ENCODE data around the gene HAUS1. TPM values are rescaled to one million over a fixed set of nuclear protein-coding genes. Genes with fewer than 3 reads are reported as not detected.

Gene HAUS1
- polyA plus RNA-seq, 3 donors, result 12.1 to 50.4 (median 34.6) TPM

GRCh38 chr18:46171331-46171730 lies 67.1 kb downstream of the HAUS1 start:
- Mint-ChIP-seq H3K36me3 (no peaks in the 10 kb centered on the region), H3K4me3 (no peak overlapping the region), H3K27ac (no peak overlapping the region), H3K9me3 (peaks cover 0 to 2% (median 0%) of the 10 kb centered on the region in 7 donors), H3K27me3 (ENCODE audit: low read depth in 3 of 3) (peaks cover 0 to 4% (median 1%) of the 10 kb centered on the region in 3 donors), H3K4me1 (peaks cover 24% of the 10 kb centered on the region)
- Histone ChIP-seq H2AFZ (ENCODE audit: insufficient read depth, low read depth, low read length, poor library complexity, severe bottlenecking) (no peak overlapping the region), H3K27me3 (ENCODE audit: control insufficient read depth in 2 of 2, insufficient read depth in 2 of 2, low read length in 2 of 2) (no peaks in the 10 kb centered on the region), H3K4me3 (replicated peaks in 1 of 3; ENCODE audit: low read depth in 2 of 3, low read length in 3 of 3) (no peak overlapping the region), H3K4me1 (ENCODE audit: control insufficient read depth in 1 of 2, insufficient read depth in 2 of 2, low read length in 2 of 2) (peaks cover 24 to 26% of the 10 kb centered on the region in 2 donors), H3K36me3 (replicated peaks in 1 of 2; ENCODE audit: control insufficient read depth in 1 of 2, insufficient read depth in 2 of 2, low read length in 2 of 2) (no peaks in the 10 kb centered on the region), H3K79me2 (ENCODE audit: insufficient read depth, low read length) (peaks cover 25% of the 10 kb centered on the region), H3K9me3 (replicated peaks in 1 of 2; ENCODE audit: control insufficient read depth in 1 of 2, insufficient read depth in 1 of 2, low read length in 2 of 2) (no peaks in the 10 kb centered on the region), H4K20me1 (ENCODE audit: insufficient read depth, low read length) (peaks cover 12% of the 10 kb centered on the region), H3K27ac (ENCODE audit: low read depth in 1 of 2, low read length in 2 of 2) (no peak overlapping the region), H3K9ac (ENCODE audit: insufficient read depth, low read length, poor library complexity, severe bottlenecking) (no peak overlapping the region), H3K4me2 (replicated peaks; ENCODE audit: extremely low read depth, low read length, poor library complexity, severe bottlenecking) (no peak overlapping the region)
- DNase-seq, result no peak
- no peak for TF ChIP-seq CTCF (IDR thresholded peaks at IDR 0.05)
- WGBS (ENCODE audit: insufficient coverage), result 92% methylated on average over 2 of the region's 4 CpGs
- intact Hi-C loops (cut with micrococcal nuclease), result loop anchor here in 1 of 2 donors (5.0 kb wide), 1 partner anchor 41 kb away; no protein-coding TSS in a partner anchor

GRCh38 chr18:46173393-46174341 lies 69.5 kb downstream of the HAUS1 start:
- Histone ChIP-seq H3K4me2 (replicated peaks; ENCODE audit: extremely low read depth, low read length, poor library complexity, severe bottlenecking) (peak overlapping the region; percentile 86), H3K4me1 (ENCODE audit: control insufficient read depth in 1 of 2, insufficient read depth in 2 of 2, low read length in 2 of 2) (peaks cover 18% of the 10 kb centered on the region in 2 donors), H3K27me3 (ENCODE audit: control insufficient read depth in 2 of 2, insufficient read depth in 2 of 2, low read length in 2 of 2) (no peaks in the 10 kb centered on the region), H3K27ac (ENCODE audit: low read depth in 1 of 2, low read length in 2 of 2) (peak overlapping the region; percentile 81 to 95), H3K79me2 (ENCODE audit: insufficient read depth, low read length) (peaks cover 48% of the 10 kb centered on the region), H3K9me3 (replicated peaks in 1 of 2; ENCODE audit: control insufficient read depth in 1 of 2, insufficient read depth in 1 of 2, low read length in 2 of 2) (no peaks in the 10 kb centered on the region), H2AFZ (ENCODE audit: insufficient read depth, low read depth, low read length, poor library complexity, severe bottlenecking) (peak overlapping the region; percentile 100), H3K4me3 (replicated peaks in 1 of 3; ENCODE audit: low read depth in 2 of 3, low read length in 3 of 3) (peak overlapping the region; percentile 76 to 99 (median 99)), H3K36me3 (replicated peaks in 1 of 2; ENCODE audit: control insufficient read depth in 1 of 2, insufficient read depth in 2 of 2, low read length in 2 of 2) (no peaks in the 10 kb centered on the region), H4K20me1 (ENCODE audit: insufficient read depth, low read length) (peaks cover 34% of the 10 kb centered on the region), H3K9ac (ENCODE audit: insufficient read depth, low read length, poor library complexity, severe bottlenecking) (peak overlapping the region; percentile 98)
- peak overlapping the region; percentile 90 to 99 (median 97) for H3K27ac Mint-ChIP-seq
- H3K4me1 Mint-ChIP-seq, result peaks cover 32% of the 10 kb centered on the region
- H3K9me3 Mint-ChIP-seq, result no peaks in the 10 kb centered on the region
- peaks cover 2 to 3% of the 10 kb centered on the region in 2 donors for H3K36me3 Mint-ChIP-seq
- WGBS (ENCODE audit: insufficient coverage), result under 1% methylated on average over 95 of the region's 95 CpGs
- TF ChIP-seq CTCF (IDR thresholded peaks at IDR 0.05), result peak; percentile 96
- peak; percentile 83 to 90 (median 88) for DNase-seq
- H3K27me3 Mint-ChIP-seq (ENCODE audit: low read depth in 3 of 3), result peaks cover 0 to 4% (median 1%) of the 10 kb centered on the region in 3 donors
- intact Hi-C loops (cut with micrococcal nuclease), result loop anchor here in 1 of 2 donors (5.0 kb wide), 1 partner anchor 39 kb away; no protein-coding TSS in a partner anchor
- peak overlapping the region; percentile 98 to 99 for H3K4me3 Mint-ChIP-seq

Data from CD14-positive monocyte (primary cell).